HG03025 (cell line): Measurements from ENCODE around the gene MID2.
"Not testable (repeated sequence)": the region's sequence is repeated elsewhere in the genome, so short reads cannot be mapped to it uniquely, and the experiment has no call there.

Source experiments
- ATAC-seq: cut with Tn5 transposase; IDR thresholded peaks from one replicate; pipeline ENCODE4 v1.9.1; 2021; ENCODE audit warnings: mild to moderate bottlenecking, moderate library complexity; ENCODE audit not compliant: unreplicated experiment, low FRiP score

The MID2 gene

DNA sequence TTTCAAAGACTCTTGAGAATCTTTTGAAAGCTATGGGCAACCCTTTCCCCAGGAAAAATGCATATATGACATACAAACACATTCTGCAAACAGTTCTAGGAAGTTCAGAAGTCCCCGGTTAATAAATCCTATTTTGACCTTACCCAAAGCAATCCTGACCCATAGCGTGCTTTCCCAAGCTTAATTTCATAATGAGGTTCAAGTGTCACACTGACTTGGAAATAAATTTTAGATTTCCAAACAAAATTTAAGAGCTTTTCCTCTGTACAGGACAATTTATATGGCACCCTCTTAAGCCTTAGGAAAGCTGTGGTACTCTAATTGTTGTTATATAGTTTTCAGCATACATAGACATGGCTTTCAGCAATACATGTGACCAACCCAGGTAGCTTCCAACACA, 11.3 kb downstream of the MID2 start:
- ATAC-seq, result no peak

DNA sequence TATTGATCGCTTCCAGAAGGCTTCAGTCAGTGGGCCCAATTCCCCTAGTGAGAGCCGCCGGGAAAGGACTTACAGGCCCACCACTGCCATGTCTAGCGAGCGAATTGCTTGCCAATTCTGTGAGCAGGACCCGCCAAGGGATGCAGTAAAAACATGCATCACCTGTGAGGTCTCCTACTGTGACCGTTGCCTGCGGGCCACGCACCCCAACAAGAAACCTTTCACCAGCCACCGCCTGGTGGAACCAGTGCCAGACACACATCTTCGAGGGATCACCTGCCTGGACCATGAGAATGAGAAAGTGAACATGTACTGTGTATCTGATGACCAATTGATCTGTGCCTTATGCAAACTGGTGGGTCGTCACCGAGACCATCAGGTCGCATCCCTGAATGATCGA, 15.3 kb downstream of the MID2 start:
- no peak for ATAC-seq

DNA sequence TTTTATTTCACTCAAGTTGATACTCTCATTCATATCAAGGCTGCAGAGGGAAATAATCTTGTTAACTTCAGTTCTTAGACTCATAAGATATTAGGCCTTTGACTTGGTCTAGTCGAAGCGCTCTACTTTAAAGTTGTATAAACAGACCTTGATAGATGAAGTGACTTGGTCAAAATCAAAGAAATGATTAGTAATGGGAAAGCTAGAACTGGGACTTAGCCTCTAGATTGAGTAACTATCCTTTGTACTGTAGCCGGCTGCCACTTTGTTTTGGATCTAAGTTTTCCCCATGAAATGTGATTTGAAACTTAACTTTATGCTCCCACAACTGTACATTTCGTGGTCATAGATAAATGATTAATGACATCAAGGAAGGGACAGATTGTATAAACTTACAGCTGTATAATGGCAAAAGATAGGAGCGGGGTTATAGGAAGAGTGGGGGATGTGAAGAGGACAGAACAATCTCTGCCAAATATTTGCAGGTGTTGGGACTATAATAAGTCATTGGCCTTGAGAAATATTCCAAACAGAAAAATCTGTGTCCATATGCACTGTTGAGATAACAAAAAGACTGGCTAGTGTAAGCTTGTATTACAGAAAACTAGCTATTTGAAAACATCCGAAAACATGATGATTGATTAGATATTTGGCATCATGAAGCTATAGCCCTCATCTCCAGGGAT, 17.2 kb downstream of the MID2 start:
- ATAC-seq, result no peak

DNA sequence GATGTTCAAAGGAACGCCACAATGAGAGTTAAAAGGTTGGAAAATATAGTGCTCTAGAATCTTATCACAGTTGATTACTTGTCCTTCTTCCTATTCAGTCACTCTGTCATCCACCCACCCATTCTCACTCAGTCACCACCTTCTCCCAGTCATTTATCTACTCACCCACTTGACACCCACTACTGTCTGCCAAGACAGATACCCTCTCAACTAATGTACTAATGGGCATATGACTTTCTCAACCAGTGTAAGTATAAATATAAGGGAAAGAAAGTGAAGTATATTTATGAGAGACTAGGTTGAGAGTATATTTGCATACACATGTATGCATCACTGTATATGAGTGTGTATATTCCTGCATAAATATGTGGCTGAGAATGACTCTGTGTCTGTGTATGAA, 20.0 kb downstream of the MID2 start:
- ATAC-seq, result no peak

DNA sequence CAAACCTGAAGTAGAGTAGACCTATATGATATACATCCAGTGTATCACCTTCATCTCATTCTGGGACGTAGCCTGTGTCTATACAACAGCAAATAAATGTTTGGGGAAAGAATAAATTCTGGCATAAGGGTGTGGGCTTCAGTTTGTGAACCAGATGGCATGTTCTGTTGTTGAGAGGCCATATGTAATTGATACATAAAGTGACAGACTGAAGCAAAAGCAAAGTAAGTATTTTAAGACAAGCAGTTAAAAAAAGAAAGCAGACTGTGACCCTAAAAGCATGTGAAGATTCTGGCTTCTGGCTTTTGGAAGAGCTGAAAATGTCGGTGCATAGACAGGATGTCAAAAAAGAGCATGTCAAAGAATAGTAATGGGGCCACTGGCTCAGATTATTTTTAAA, 22.9 kb downstream of the MID2 start:
- ATAC-seq, result no peak

DNA sequence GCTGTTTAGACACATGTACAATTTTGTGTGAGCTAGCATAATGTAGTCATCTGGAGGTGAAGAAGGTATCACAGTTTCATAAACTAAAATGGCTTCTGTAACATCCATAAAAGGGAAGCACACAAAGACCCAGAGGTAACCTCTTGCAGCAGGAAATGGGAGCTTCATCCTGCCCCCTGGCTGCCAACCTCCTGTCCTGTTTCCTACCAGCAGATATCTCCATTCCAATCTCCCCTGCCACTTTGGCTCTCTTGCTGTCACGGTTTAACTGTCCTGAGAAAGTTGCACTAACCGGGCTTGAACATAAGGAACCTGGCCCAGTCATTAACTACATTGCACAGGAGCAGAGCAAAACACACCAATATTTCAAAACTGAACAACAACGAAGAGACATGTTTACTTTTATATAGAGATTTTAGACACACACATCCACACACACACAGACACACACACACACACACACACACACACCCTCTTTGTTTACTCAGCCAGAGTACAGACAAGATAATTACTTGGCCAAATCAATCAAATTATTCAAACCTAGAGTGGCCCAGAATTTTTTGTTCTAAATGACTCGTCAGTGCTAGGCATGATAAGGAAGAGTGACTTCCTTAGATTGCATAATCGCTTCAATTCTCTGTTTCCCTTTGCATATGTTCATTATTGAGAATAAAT, 24.2 kb downstream of the MID2 start:
- ATAC-seq, result no peak

DNA sequence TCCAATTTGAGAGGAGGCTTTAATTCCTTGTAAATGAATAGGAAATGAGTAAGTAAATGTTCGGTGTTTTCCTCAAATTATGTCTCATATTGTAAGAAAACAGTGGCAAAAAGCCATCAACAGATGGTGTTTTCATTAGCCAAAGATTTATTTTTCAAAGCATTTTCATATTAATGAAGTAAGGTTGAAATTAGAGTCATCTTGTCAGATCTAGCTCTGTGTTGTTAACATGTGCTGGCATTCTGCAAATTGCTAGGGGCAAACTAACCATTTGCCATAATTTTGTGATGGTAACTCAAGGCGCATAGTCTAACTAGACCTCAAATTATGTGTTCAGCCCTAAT, 24.7 kb downstream of the MID2 start:
- no peak for ATAC-seq

DNA sequence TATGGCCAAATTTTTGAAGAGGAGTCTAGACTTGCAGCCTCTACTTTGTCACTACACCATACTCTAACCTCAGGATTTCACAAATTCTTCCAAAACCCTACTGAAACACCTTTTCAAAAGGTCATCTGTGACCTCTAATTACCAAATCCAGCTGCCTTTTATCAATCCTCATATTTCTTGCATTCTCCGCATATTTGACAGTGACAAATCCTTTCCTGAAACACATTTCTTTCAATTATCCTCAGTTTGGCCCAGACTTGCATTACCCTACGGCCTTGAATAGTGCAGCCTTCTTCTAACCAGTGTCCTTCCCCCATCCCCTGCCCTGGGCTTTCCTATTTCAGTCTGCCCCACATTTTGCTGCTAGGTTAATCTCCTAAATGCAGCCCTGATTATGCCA, 25.5 kb downstream of the MID2 start:
- ATAC-seq, result no peak

DNA sequence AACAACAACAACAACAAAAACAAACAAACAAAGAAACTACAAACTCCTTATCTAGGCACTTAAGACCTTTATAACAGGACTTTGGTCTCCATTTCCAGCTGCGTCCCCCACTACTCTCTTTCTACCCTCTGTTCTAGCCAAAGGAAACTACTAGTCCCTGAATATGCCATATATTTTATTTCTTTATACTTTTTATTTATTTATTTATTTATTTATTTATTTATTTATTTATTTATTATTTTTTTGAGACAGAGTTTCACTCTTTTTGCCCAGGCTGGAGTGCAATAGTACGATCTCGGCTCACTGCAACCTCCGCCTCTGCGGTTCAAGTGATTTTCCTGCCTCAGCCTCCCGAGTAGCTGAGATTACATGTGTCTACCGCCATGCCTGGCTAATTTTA, 26.0 kb downstream of the MID2 start:
- not testable (repeated sequence) for ATAC-seq

DNA sequence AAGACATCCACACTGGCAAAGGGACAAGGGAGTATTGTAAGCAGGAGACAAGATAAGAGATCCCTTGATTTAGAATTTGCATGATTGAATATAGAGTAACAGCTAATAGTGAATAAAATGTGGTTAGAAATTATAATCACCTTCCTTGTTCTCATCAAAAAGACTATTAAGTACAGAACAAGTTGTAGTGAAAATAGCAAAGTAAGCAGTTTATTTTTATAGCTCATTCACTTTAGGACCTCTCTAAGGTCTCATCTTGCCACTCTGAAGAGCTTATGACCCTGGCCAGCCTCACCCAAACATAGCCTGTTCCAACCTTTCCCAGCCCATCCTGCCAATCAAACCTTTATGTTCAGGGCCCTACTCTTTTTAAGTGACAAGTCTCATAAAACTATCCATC, 30.6 kb downstream of the MID2 start:
- no peak for ATAC-seq

DNA sequence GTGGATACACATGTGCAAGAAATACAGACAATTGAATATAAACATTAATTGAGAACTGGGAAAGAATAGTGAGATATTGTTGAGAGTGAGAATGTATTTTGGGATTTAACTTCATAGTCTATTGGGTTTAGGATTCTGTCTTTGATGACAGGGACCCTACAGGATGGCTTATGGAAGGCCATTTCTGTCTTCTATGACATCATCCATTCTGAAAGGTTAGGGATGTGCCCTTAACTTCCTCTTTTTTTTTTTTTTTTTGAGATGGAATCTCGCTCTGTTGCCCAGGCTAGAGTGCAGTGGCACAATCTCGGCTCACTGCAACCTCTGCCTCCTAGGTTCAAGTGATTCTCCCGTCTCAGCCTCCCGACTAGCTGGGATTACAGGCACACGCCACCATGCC, 31.4 kb downstream of the MID2 start:
- not testable (repeated sequence) for ATAC-seq

DNA sequence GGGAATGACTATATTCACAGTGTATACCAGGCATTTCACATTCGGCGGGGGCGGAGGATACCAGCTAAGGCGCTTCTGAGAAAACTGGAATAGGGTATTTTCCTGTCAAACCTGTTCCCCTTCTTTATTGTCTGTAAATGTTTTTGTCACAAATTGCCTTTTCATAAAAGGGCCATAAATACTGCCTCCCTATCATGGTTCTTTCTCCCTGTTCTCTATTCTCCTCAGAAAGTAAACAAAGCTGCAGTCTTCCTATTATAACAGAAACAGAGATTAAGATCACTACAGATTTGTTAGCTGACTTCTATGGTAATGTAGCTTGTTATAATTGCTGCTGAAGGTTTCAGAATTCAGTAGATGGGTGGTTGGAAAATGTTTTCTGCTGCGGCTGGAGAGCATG, 32.2 kb downstream of the MID2 start:
- ATAC-seq, result no peak

DNA sequence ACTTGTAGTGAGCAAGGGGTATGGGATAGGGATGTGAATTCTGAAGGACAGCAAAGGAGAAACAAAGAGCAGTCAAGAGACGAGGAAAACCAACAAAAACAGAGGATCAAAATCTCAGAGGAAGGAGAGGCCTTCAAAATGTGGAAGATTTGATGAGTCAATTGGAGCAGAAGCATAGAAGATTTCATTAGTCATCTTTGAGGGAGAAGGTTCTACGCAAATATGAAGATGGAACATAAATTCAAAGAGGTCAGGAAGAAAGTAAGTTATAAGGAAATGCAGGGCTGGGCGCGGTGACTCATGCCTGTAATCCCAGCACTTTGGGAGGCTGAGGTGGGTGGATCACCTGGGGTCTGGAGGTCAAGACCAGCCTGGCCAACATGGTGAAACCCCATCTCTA, 35.4 kb downstream of the MID2 start:
- ATAC-seq, result no peak

DNA sequence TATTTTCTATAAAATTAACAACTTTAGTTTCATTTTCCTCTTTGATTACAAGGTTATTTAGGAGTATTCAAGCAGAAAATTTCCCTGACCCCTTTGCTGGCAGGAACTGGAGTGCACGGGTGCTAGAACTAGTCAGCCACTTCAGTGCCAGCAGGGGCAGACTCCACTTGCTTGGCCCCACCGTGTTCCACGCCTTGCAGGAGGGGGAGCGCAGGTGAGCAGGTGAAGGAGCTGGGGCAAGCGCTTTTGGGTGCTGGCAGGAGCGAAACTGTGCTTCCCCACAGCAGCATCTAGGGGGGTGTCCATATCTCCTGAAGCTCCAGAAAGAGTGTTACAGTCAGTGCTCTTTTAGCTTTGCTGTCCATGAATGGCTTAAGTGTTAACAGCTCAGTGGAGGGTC, 45.5 kb downstream of the MID2 start:
- ATAC-seq, result no peak

DNA sequence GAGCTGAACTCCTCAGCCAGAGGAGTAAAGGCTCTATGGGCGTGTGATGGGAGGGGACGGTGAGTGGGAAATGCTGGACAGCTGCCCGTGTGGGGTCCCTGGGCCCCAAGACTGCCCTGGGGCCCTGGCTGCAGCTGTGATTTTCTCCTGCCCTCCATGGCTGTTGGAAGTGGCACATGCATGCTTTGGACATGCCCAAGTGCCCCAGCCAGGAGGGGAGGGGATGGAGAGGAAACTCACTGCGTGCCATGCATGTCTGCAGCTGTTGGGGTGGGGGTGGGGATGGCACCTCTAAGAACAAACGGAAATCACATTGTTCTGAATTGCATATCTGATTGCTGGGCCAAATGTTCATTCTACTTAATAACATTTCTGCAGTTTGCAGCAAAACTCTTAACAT, 52.4 kb downstream of the MID2 start:
- ATAC-seq, result no peak

DNA sequence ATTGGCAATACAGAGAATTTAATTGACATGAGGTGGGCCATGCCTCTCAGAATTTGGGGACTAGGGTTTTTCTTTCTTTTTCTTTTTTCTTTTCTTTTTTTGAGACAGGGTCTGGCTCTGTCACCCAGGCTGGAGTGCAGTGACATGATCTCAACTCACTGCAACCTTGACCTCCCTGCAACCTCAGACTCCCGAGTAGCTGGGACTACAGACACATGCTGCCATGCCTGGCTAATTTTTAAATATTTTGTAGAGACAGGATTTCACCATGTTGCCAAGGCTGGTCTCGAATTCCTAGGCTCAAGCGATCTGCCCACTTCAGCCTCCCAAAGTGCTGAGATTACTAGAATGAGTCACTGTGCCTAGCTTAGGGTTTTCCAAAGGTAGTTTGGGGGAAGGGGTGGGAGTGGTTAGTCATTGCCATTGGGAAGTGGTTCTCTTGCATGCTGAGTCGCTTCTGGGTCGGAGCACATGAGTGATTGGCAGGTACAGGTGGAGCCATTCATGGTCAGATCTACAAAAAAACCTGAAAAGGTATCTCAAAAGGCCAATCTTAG, 54.5 kb downstream of the MID2 start:
- ATAC-seq, result no peak

DNA sequence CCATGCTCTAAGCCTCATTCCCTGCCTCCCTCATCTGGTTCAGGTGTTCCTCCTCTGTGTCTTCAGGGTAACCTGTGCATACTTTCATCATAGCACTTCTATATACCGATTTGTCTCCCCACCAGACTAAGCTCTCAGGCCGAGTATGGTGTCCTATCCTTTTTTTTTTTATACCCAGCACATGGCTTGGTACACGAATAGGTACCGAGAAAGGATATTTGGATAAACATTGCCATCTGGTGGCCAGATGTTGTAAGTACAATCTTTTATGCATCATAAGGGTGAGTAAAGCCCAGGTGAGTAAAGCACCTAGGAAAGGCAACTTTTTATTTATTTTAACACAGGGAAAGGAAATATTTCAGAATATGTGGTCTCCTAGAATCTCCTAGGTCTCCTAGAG, 68.4 kb downstream of the MID2 start:
- peak; percentile 61 for ATAC-seq

DNA sequence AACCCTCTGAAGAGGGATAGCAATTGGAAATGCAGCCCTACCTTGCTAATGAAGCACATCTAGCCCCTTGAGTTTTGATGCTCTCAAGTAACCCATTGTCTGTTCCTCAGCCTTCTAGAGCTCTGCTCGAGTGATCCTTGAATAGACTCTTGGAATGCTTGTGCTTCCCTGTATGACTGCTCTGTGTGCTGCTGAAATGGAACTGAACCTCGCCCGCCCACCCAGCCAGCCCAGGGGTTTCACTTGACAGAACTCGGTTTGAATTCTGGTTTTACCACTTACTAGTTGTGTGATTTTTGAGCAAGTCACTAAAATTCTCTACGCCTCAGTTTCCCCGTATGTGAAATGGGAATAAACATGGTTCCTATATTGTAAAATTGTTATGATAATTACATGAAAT, 77.1 kb downstream of the MID2 start:
- no peak for ATAC-seq

DNA sequence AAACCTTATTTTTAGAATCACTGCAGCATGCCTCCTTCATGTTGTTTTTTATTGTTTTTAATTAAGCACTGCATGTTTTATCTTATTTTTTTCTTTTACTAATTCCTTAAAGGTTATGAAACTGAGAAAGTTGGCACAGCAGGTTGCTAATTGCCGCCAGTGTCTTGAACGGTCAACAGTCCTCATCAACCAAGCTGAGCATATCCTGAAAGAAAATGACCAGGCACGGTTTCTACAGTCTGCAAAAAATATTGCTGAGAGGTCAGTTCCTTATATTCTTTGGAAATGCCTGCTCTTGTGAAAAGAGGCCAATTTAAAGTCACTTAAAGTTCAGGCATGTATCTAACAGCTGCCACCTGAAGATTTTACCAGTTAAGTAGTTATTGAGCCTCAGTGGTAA, 79.7 kb downstream of the MID2 start:
- no peak for ATAC-seq

DNA sequence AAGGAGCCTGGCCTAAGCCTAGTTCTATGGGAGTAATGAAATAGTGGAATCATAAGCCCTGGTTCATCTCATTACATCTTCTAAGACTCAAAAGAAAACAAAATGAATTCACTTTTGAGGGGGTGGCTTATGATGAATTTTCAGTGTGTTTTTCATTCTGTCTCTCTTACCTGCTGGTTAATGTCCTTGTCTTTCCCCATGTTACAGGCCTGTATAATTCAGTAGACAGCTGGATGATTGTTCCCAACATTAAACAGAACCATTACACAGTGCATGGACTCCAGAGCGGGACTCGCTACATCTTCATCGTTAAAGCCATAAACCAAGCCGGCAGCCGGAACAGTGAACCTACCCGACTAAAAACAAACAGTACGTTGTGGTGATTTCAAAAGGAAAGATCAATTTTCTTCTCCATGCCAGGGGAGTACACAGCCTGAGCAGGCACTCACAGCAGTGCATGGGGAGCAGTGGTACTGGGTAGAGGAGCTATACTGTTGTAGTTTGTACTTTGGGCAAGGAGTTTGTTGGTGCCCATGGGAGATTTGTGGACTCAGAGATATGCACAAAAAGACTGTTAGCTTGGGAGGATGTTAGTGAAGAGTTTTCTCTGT, 98.6 kb downstream of the MID2 start:
- no peak for ATAC-seq

DNA sequence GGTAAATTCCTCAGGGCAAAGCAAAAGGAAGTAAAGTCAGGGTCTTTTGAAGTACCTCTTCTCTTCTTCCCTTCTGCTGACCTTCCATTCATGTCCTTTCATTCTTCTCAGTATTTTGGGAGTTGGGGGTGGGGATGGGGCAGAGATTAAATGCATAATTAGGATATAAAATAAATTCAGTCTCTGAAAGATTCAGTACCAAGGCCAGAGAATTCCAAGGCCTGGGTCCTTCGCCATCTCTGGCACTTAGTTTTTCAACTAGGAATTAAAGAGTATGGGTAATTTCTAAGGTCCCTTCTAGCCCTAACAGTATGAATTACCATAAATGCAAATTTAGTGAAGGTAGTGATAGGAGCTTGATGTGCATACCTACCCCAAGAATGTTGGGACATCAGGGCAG, 108.6 kb downstream of the MID2 start:
- ATAC-seq, result no peak

DNA sequence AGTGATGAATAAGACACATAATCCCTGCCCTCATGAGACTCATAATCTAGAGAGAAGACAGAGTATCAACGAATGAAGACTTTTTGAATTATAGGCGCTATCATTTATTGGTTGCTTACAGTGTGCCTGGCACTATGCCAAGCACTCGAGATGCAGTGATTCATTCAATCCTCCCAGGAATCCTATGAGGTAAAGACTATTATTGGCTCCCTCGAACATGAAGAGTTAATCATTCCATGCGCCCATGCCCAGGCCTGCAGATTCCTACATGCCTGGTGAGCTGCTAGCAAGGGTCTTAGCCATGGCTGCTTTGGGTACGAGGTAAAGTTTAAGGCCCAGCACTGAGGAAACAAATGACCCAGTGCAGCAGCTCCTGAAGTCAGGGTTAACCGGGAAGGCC, 109.5 kb downstream of the MID2 start:
- no peak for ATAC-seq
